Peyer's patch (tissue), 4 donors: ENCODE results near the gene ATP8A1.

Source experiments
- CTCF ChIP-seq, 6 experiments: fragments of 450-650 bp in 4 of 6; fragments of 200-600 bp in 2 of 6; sonication (generic) in 1 of 6; IDR thresholded peaks; one replicate each; pipeline ENCODE4 v1.5.1; 2017 to 2019; ENCODE audit warnings: antibody characterized with exemption in 6 of 6, mild to moderate bottlenecking in 3 of 6, moderate library complexity in 1 of 6
- POLR2A ChIP-seq, 2 donors: fragments of 450-650 bp; IDR thresholded peaks; one replicate each; pipeline ENCODE4 v1.5.1; 2017; ENCODE audit warnings: antibody characterized with exemption in 2 of 2, mild to moderate bottlenecking in 2 of 2, moderate library complexity in 2 of 2

- TF ChIP-seq CTCF (IDR thresholded peaks at IDR 0.05): no peak
- no peak for TF ChIP-seq POLR2A (IDR thresholded peaks at IDR 0.05)
These were observed 185.0 kb downstream of the ATP8A1 start for GRCh38 chr4:42471896-42472295.
